ENCODE data around the gene MROH8. TPM values are rescaled to one million over a fixed set of nuclear protein-coding genes. Genes with fewer than 3 reads are reported as not detected.
A peak's percentile ranks its signal among the peaks of the same experiment; 100 is the strongest.

Gene MROH8
- total and polyA plus RNA-seq, 2 donors from 2014 or later, result 2.4 to 4.4 TPM

GRCh38 chr20:37193821-37194220, 14.5 kb upstream of the MROH8 start:
- Histone ChIP-seq H3K27me3 (ENCODE audit: control insufficient read depth, insufficient read depth, low read length) (no peaks in the 10 kb centered on the region), H3K36me3 (ENCODE audit: control insufficient read depth in 2 of 3, insufficient read depth in 3 of 3, low read length in 3 of 3) (peaks cover 3 to 7% (median 4%) of the 10 kb centered on the region in 3 donors), H3K4me3 (ENCODE audit: low read length in 3 of 3) (no peak overlapping the region), H3K4me1 (ENCODE audit: control insufficient read depth in 2 of 3, insufficient read depth in 2 of 3, low read depth in 1 of 3, low read length in 3 of 3) (peaks cover 0 to 11% (median 10%) of the 10 kb centered on the region in 3 donors), H3K9ac (ENCODE audit: low read length in 3 of 3) (no peak overlapping the region), H3K27ac (ENCODE audit: low read depth in 2 of 2, low read length in 2 of 2) (no peak overlapping the region), H3K9me3 (ENCODE audit: control insufficient read depth in 2 of 3, insufficient read depth in 1 of 3, low read length in 3 of 3) (no peaks in the 10 kb centered on the region)
- TF ChIP-seq, protein P1, sequence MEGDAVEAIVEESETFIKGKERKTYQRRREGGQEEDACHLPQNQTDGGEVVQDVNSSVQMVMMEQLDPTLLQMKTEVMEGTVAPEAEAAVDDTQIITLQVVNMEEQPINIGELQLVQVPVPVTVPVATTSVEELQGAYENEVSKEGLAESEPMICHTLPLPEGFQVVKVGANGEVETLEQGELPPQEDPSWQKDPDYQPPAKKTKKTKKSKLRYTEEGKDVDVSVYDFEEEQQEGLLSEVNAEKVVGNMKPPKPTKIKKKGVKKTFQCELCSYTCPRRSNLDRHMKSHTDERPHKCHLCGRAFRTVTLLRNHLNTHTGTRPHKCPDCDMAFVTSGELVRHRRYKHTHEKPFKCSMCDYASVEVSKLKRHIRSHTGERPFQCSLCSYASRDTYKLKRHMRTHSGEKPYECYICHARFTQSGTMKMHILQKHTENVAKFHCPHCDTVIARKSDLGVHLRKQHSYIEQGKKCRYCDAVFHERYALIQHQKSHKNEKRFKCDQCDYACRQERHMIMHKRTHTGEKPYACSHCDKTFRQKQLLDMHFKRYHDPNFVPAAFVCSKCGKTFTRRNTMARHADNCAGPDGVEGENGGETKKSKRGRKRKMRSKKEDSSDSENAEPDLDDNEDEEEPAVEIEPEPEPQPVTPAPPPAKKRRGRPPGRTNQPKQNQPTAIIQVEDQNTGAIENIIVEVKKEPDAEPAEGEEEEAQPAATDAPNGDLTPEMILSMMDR (IDR thresholded peaks at IDR 0.05; ENCODE audit: borderline replicate concordance, extremely low read depth, insufficient read depth), result no peak
- DNase-seq, result no peak
- no peak for FAIRE-seq
- intact Hi-C loops (cut with DNase I), result no loop called here

- DNase-seq, result no peak
- H3K4me1 ChIP-seq (ENCODE audit: control insufficient read depth in 2 of 3, insufficient read depth in 2 of 3, low read depth in 1 of 3, low read length in 3 of 3), result peaks cover 0 to 11% (median 10%) of the 10 kb centered on the region in 3 donors
- H3K27ac ChIP-seq (ENCODE audit: low read depth in 2 of 2, low read length in 2 of 2), result no peak overlapping the region
- H3K4me3 ChIP-seq (ENCODE audit: low read length in 3 of 3), result no peak overlapping the region
- intact Hi-C loops (cut with DNase I), result no loop called here
- FAIRE-seq, result no peak
- TF ChIP-seq, protein P1 (IDR thresholded peaks at IDR 0.05; ENCODE audit: borderline replicate concordance, extremely low read depth, insufficient read depth), result no peak
- no peaks in the 10 kb centered on the region for H3K9me3 ChIP-seq (ENCODE audit: control insufficient read depth in 2 of 3, insufficient read depth in 1 of 3, low read length in 3 of 3)
- H3K9ac ChIP-seq (ENCODE audit: low read length in 3 of 3), result no peak overlapping the region
- H3K27me3 ChIP-seq (ENCODE audit: control insufficient read depth, insufficient read depth, low read length), result no peaks in the 10 kb centered on the region
- H3K36me3 ChIP-seq (ENCODE audit: control insufficient read depth in 2 of 3, insufficient read depth in 3 of 3, low read length in 3 of 3), result peaks cover under 1 to 3% (median 3%) of the 10 kb centered on the region in 3 donors
Measured at GRCh38 chr20:37193226-37193625, 13.9 kb upstream of the MROH8 start.

GRCh38 chr20:37192137-37192854, 12.9 kb upstream of the MROH8 start:
- peak; percentile 3 for FAIRE-seq
- no peaks in the 10 kb centered on the region for H3K27me3 ChIP-seq (ENCODE audit: control insufficient read depth, insufficient read depth, low read length)
- no peaks in the 10 kb centered on the region for H3K9me3 ChIP-seq (ENCODE audit: control insufficient read depth in 2 of 3, insufficient read depth in 1 of 3, low read length in 3 of 3)
- TF ChIP-seq, protein P1 (IDR thresholded peaks at IDR 0.05; ENCODE audit: borderline replicate concordance, extremely low read depth, insufficient read depth), result peak; percentile 73
- peak; percentile 76 to 91 (median 83) for DNase-seq
- no peak overlapping the region for H3K9ac ChIP-seq (ENCODE audit: low read length in 3 of 3)
- H3K4me1 ChIP-seq (ENCODE audit: control insufficient read depth in 2 of 3, insufficient read depth in 2 of 3, low read depth in 1 of 3, low read length in 3 of 3), result peaks cover 0 to 11% (median 10%) of the 10 kb centered on the region in 3 donors
- H3K27ac ChIP-seq (ENCODE audit: low read depth in 2 of 2, low read length in 2 of 2), result no peak overlapping the region
- intact Hi-C loops (cut with DNase I), result no loop called here
- H3K36me3 ChIP-seq (ENCODE audit: control insufficient read depth in 2 of 3, insufficient read depth in 3 of 3, low read length in 3 of 3), result no peaks in the 10 kb centered on the region
- no peak overlapping the region for H3K4me3 ChIP-seq (ENCODE audit: low read length in 3 of 3)

All from kidney (tissue), 14 donors.